Endothelial cell of umbilical vein (primary cell): ENCODE results near the gene RPS27L. TPM values are rescaled to one million over a fixed set of nuclear protein-coding genes. Genes with fewer than 3 reads are reported as not detected.

Experiments used
- BruUV-seq: library from RNA; stranded (reverse); fragments of 400-500 nt; replicated peaks from 2 replicates; lab custom pipeline; 2021; lab: Mats Ljungman, UMichigan
- CTCF ChIA-PET: fragments of 300-600, 350-600 bp; sonication (Branson Sonifier 250); formaldehyde crosslinking; loops from one replicate; lab custom pipeline; 2021; ENCODE audit warnings: antibody characterized with exemption, inconsistent platforms; lab: Charles Lee
- POLR2A ChIA-PET: fragments of 300-600, 350-600 bp; sonication (Branson Sonifier 250); formaldehyde crosslinking; loops from one replicate; lab custom pipeline; 2021; ENCODE audit warnings: antibody characterized with exemption, inconsistent platforms; lab: Charles Lee
- DNase-seq: peaks from one replicate; pipeline ENCODE4 v3.0.0-alpha.2; 2011; ENCODE audit warnings: low read depth, low spot score
- FAIRE-seq: peaks from 2 replicates; lab custom pipeline; 2011; peaks lifted over from hg19 to GRCh38; lab: Jason Lieb, UNC
- H2AFZ ChIP-seq: 2 replicates; pipeline ENCODE4 v1.6.0; 2012; ENCODE audit warnings: low read depth, low read length, control low read depth, inconsistent platforms
- H3K27ac ChIP-seq: 2 replicates; pipeline ENCODE4 v1.5.1; 2011; ENCODE audit warnings: low read depth, mild to moderate bottlenecking, control low read depth, low read length, moderate library complexity; ENCODE audit not compliant: insufficient read depth
- H3K27me3 ChIP-seq, 2 experiments: 2 replicates each; pipeline versions ENCODE4 v1.6.0 to v1.6.1; 2011; ENCODE audit warnings: low read length in 2 of 2, mixed read lengths in 1 of 2; ENCODE audit not compliant: control insufficient read depth in 2 of 2, insufficient read depth in 2 of 2
- H3K36me3 ChIP-seq, 2 experiments: 2 replicates in 1 of 2; 3 replicates in 1 of 2; pipeline ENCODE4 v1.5.1; 2011; ENCODE audit warnings: low read length in 2 of 2, mild to moderate bottlenecking in 1 of 2, moderate library complexity in 1 of 2; ENCODE audit not compliant: control insufficient read depth in 2 of 2, insufficient read depth in 2 of 2; ENCODE audit errors: extremely low read depth in 1 of 2
- H3K4me1 ChIP-seq: 3 replicates; pipeline ENCODE4 v1.5.1; 2011; ENCODE audit warnings: mild to moderate bottlenecking, low read length; ENCODE audit not compliant: control insufficient read depth, insufficient read depth; ENCODE audit errors: extremely low read depth
- H3K4me2 ChIP-seq: 2 replicates; pipeline ENCODE4 v1.6.1; 2011; ENCODE audit warnings: low read length, control low read depth, mixed read lengths; ENCODE audit not compliant: insufficient read depth
- H3K4me3 ChIP-seq, 3 experiments: fragments of 200-600 bp in 1 of 3; sonication (generic), shearing (Covaris generic) in 1 of 3; replicated peaks in 1 of 3; 2 replicates each; pipeline ENCODE4 v1.5.1; 2011 to 2016; ENCODE audit warnings: control low read depth in 3 of 3, low read length in 3 of 3, mild to moderate bottlenecking in 2 of 3, inconsistent platforms in 1 of 3, low read depth in 1 of 3, moderate library complexity in 1 of 3; ENCODE audit not compliant: insufficient read depth in 1 of 3
- H3K79me2 ChIP-seq: 2 replicates; pipeline ENCODE4 v1.6.0; 2012; ENCODE audit warnings: low read length, inconsistent platforms; ENCODE audit not compliant: control insufficient read depth, insufficient read depth
- H3K9ac ChIP-seq: replicated peaks from 2 replicates; pipeline ENCODE3; 2011; ENCODE audit warnings: low read length, control low read depth; ENCODE audit not compliant: insufficient read depth; ENCODE audit errors: extremely low read depth
- H3K9me1 ChIP-seq: replicated peaks from 3 replicates; pipeline ENCODE4 v1.6.0; 2011; ENCODE audit warnings: mild to moderate bottlenecking, low read length; ENCODE audit not compliant: control insufficient read depth, insufficient read depth; ENCODE audit errors: extremely low read depth
- H3K9me3 ChIP-seq: replicated peaks from 2 replicates; pipeline ENCODE4 v1.5.1; 2012; ENCODE audit warnings: low read length, inconsistent platforms; ENCODE audit not compliant: control insufficient read depth, insufficient read depth
- H4K20me1 ChIP-seq: replicated peaks from 2 replicates; pipeline ENCODE3; 2011; ENCODE audit warnings: mild to moderate bottlenecking, low read length; ENCODE audit not compliant: control insufficient read depth, insufficient read depth; ENCODE audit errors: extremely low read depth
- EZH2 ChIP-seq: IDR thresholded peaks from 2 replicates; pipeline ENCODE4 v1.6.1; 2012; ENCODE audit warnings: borderline replicate concordance, low read depth, mild to moderate bottlenecking, moderate library complexity, low read length, inconsistent platforms; ENCODE audit not compliant: severe bottlenecking
- FOS ChIP-seq: IDR thresholded peaks from 2 replicates; pipeline ENCODE4 v1.6.1; 2011; ENCODE audit warnings: mild to moderate bottlenecking, low read length, moderate library complexity, borderline replicate concordance; ENCODE audit not compliant: insufficient read depth
- GATA2 ChIP-seq: IDR thresholded peaks from 2 replicates; pipeline ENCODE4 v1.7.0; 2011; ENCODE audit warnings: low read depth, mild to moderate bottlenecking, moderate library complexity, mixed read lengths, low read length; ENCODE audit not compliant: insufficient read length, insufficient read depth
- MYC ChIP-seq: IDR thresholded peaks from one replicate; pipeline ENCODE4 v1.6.1; 2011; ENCODE audit warnings: mild to moderate bottlenecking, low read depth, low read length
- POLR2A ChIP-seq: IDR thresholded peaks from 2 replicates; pipeline ENCODE4 v1.6.1; 2012; ENCODE audit warnings: low read depth, mild to moderate bottlenecking, control low read depth, low read length
- POLR2AphosphoS5 ChIP-seq: IDR thresholded peaks from 2 replicates; pipeline ENCODE4 v1.6.1; 2012; ENCODE audit warnings: low read depth, mild to moderate bottlenecking, control low read depth, low read length, moderate library complexity; ENCODE audit not compliant: insufficient read depth
- dilution Hi-C: fragments of 300-500 bp; cut with MboI; formaldehyde crosslinking; loops from one replicate; pipeline ENCODE4 v1.15.0; 2019; ENCODE audit warnings: low sequenced_read_pairs; ENCODE audit not compliant: extremely low pct_ligation_motif_present
- intact Hi-C: fragments of 100-400 bp; cut with micrococcal nuclease; formaldehyde crosslinking; loops from one replicate; pipeline ENCODE4 v1.10.0; 2022
- polyA plus RNA-seq, 4 experiments: library from polyadenylated mRNA; depleted of rRNA in 3 of 4; stranded (reverse) in 3 of 4; unstranded in 1 of 4; fragments of >200 nt; gene quantifications; 2 replicates each; pipeline versions ENCODE4 v1.2.1 to v1.2.3, GENCODE V29; 2011 to 2012; ENCODE audit warnings: missing spikeins in 1 of 4
- total RNA-seq: library from RNA; stranded (reverse); gene quantifications from 2 replicates; pipeline ENCODE4 v1.2.3, GENCODE V29; 2021
- TF ChIP-seq, protein P1 (sequence below): IDR thresholded peaks from 2 replicates; pipeline ENCODE4 v1.6.1; 2011; ENCODE audit not compliant: insufficient read depth, insufficient read length
- TF ChIP-seq, protein P2 (sequence below), 2 donors: IDR thresholded peaks; 1 replicate in 1 of 2; 2 replicates in 1 of 2; pipeline ENCODE4 v1.5.1; 2011; ENCODE audit warnings: low read length in 2 of 2, mild to moderate bottlenecking in 2 of 2, moderate library complexity in 2 of 2, control low read depth in 1 of 2, inconsistent platforms in 1 of 2, low read depth in 1 of 2; ENCODE audit not compliant: insufficient read depth in 1 of 2; ENCODE audit errors: extremely low read depth in 1 of 2

The RPS27L gene
- total and polyA plus RNA-seq, 2 donors (not counting 3 experiments of a cell fraction or from before 2014, with no cell fraction given) = 163 to 345 TPM

GRCh38 chr15:63122002-63122875 lies 35.0 kb downstream of the RPS27L start:
- Histone ChIP-seq H3K4me2 (peak overlapping the region; percentile 98), H3K27ac (peak overlapping the region; percentile 61), H3K9me3 (peaks cover 4% of the 10 kb centered on the region), H4K20me1 (no peaks in the 10 kb centered on the region), H3K27me3 (no peaks in the 10 kb centered on the region), H3K4me3 (peak overlapping the region; percentile 88 to 99 (median 88)), H3K4me1 (peaks cover 4% of the 10 kb centered on the region), H2AFZ (peak overlapping the region; percentile 68), H3K79me2 (peaks cover 6% of the 10 kb centered on the region), H3K9ac (peak overlapping the region; percentile 76), H3K9me1 (no peaks in the 10 kb centered on the region), H3K36me3 (peaks cover 0 to 3% of the 10 kb centered on the region in 2 experiments)
- BruUV-seq = no TSS peak
- intact Hi-C loops (loop anchor here (1.0 kb wide), 3 partner anchors 13 to 280 kb away; partner anchors contain the start of gene APH1B), dilution Hi-C loops (no loop called here)
- DNase-seq (peak; percentile 86), FAIRE-seq (peak; percentile 83)
- TF ChIP-seq FOS = no peak
- TF ChIP-seq, protein P1, sequence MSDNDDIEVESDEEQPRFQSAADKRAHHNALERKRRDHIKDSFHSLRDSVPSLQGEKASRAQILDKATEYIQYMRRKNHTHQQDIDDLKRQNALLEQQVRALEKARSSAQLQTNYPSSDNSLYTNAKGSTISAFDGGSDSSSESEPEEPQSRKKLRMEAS = no peak
- no peak for TF ChIP-seq POLR2AphosphoS5
- TF ChIP-seq, protein P2, sequence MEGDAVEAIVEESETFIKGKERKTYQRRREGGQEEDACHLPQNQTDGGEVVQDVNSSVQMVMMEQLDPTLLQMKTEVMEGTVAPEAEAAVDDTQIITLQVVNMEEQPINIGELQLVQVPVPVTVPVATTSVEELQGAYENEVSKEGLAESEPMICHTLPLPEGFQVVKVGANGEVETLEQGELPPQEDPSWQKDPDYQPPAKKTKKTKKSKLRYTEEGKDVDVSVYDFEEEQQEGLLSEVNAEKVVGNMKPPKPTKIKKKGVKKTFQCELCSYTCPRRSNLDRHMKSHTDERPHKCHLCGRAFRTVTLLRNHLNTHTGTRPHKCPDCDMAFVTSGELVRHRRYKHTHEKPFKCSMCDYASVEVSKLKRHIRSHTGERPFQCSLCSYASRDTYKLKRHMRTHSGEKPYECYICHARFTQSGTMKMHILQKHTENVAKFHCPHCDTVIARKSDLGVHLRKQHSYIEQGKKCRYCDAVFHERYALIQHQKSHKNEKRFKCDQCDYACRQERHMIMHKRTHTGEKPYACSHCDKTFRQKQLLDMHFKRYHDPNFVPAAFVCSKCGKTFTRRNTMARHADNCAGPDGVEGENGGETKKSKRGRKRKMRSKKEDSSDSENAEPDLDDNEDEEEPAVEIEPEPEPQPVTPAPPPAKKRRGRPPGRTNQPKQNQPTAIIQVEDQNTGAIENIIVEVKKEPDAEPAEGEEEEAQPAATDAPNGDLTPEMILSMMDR (IDR thresholded peaks at IDR 0.05; ENCODE audit: extremely low read depth in 1 of 2, insufficient read depth in 1 of 2, low read depth in 1 of 2, low read length in 2 of 2) = no peak
- peak; percentile 24 for TF ChIP-seq POLR2A
- no peak for TF ChIP-seq GATA2
- TF ChIP-seq EZH2 = no peak
- TF ChIP-seq MYC = no peak
- ChIA-PET CTCF (no interaction called here), POLR2A (interaction anchor here (0.7 kb wide), 1 partner anchor 35 kb away, joined by 3 read pairs; the partner anchor contains the start of gene RPS27L)
